Measurements from ENCODE around the gene TLK2.

TLK2 gene

DNA sequence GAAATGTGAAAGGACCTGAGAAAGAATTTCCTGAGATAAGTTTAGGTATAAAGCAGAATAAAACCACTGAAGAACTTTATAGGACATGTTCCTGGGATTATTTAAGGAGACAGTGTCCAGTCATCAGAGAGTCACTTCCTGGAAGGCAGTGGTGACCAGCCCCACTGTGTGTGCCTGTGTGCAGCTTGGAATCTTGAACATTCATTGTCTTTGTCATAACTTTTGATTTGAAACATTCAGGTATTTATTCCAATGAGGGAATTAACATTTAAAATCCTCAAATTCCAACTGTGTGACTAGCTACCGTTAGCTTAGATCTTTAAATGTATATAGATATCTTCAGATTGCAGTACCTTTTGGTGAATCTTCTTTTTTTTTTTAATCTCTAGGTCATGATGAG lies 87.2 kb downstream of the TLK2 start:
- peak; percentile 56 for DNase-seq (ENCODE audit: low read depth)
- H3K4me3 ChIP-seq (replicated peaks; ENCODE audit: low read depth, low read length): no peak overlapping the region
- TF ChIP-seq CTCF (IDR thresholded peaks at IDR 0.05; ENCODE audit: low read length, missing control alignments): no peak

- no peak for TF ChIP-seq CTCF (IDR thresholded peaks at IDR 0.05; ENCODE audit: low read length, missing control alignments)
- H3K4me3 ChIP-seq (replicated peaks; ENCODE audit: low read depth, low read length): no peak overlapping the region
- no peak for DNase-seq (ENCODE audit: low read depth)
These were observed 88.5 kb downstream of the TLK2 start for GRCh38 chr17:62566996-62567578.

GRCh38 chr17:62572488-62572887 lies 93.9 kb downstream of the TLK2 start:
- DNase-seq (ENCODE audit: low read depth): no peak
- no peak overlapping the region for H3K4me3 ChIP-seq (replicated peaks; ENCODE audit: low read depth, low read length)

GRCh38 chr17:62572888-62573401 lies 94.3 kb downstream of the TLK2 start:
- TF ChIP-seq CTCF (IDR thresholded peaks at IDR 0.05; ENCODE audit: low read length, missing control alignments): no peak
- peak; percentile 36 for DNase-seq (ENCODE audit: low read depth)
- H3K4me3 ChIP-seq (replicated peaks; ENCODE audit: low read depth, low read length): no peak overlapping the region

More at GRCh38 chr17:62572488-62572887, 93.9 kb downstream of the TLK2 start:
- TF ChIP-seq CTCF (IDR thresholded peaks at IDR 0.05; ENCODE audit: low read length, missing control alignments): no peak

DNA sequence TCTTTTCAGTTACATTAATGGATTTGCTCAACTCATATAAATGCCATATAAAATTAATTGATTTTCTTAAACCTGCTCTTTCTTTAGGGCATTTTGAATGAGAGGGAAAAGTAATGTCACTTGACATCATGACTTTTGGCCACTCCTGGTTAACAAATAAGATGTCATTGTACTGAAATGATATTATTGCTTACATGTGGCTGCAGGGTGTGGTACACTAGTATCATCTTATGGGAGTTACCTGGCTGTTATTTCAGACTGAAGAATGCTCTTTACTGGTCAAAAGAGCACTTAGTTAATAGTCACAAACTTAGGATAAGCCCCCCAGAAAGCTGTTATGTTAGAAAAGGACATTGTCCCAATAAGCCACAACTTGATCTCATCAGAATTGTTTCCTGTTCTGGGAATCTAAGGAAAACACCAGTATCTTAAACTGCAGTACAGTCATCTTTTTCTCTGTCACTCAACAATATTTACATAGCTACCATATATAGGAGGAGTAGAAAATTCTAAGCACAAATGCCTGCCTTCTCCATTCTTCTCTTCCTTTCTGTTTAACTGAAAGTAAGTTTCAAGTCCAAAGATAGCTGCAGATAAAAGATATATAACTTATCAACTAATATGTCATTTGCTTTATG lies 95.0 kb downstream of the TLK2 start:
- no peak for TF ChIP-seq CTCF (IDR thresholded peaks at IDR 0.05; ENCODE audit: low read length, missing control alignments)
- no peak overlapping the region for H3K4me3 ChIP-seq (replicated peaks; ENCODE audit: low read depth, low read length)
- peak; percentile 17 for DNase-seq (ENCODE audit: low read depth)

- no peak overlapping the region for H3K4me3 ChIP-seq (replicated peaks; ENCODE audit: low read depth, low read length)
- no peak for TF ChIP-seq CTCF (IDR thresholded peaks at IDR 0.05; ENCODE audit: low read length, missing control alignments)
- DNase-seq (ENCODE audit: low read depth): no peak
These were observed 97.8 kb downstream of the TLK2 start for GRCh38 chr17:62576382-62576781.
